Renal cortical epithelial cell (primary cell): Measurements from ENCODE around the gene AHSG. TPM values are rescaled to one million over a fixed set of nuclear protein-coding genes. Genes with fewer than 3 reads are reported as not detected.

Experiments
- DNase-seq: peaks from one replicate; pipeline ENCODE4 v3.0.0-alpha.2; 2011; ENCODE audit warnings: low read depth
- total RNA-seq: library from RNA; depleted of rRNA; stranded (reverse); fragments of >200 nt; gene quantifications from 2 replicates; pipeline ENCODE4 v1.2.3, GENCODE V29; 2014

The AHSG gene
- total RNA-seq, 1 donor from 2014 or later, result not detected

DNA sequence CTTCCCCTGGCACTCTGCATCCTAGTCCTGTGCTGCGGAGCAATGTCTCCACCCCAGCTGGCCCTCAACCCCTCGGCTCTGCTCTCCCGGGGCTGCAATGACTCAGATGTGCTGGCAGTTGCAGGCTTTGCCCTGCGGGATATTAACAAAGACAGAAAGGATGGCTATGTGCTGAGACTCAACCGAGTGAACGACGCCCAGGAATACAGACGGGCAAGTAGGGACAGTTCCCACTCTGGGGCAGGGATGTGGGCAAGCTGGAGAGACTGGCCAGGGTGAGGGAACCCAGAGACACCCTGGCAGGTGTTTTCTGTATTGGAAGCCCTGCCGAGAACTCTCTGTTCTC is 27.6 kb downstream of the AHSG start:
- DNase-seq, result peak; percentile 23

DNA sequence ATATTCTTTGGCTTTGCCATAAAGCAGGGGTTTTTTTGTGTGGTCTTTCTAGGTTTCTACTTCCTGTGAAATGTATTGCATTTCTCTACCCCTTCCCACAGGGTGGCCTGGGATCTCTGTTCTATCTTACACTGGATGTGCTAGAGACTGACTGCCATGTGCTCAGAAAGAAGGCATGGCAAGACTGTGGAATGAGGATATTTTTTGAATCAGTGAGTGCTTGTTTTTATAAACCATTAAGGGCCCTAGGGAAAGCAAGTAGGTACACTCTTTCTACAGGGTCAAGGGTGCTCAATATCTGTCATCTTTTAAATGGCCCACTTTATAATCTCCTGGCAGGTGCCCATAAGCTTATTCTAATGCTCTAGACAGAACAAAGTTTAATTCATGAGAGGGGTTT is 28.1 kb downstream of the AHSG start:
- no peak for DNase-seq

DNA sequence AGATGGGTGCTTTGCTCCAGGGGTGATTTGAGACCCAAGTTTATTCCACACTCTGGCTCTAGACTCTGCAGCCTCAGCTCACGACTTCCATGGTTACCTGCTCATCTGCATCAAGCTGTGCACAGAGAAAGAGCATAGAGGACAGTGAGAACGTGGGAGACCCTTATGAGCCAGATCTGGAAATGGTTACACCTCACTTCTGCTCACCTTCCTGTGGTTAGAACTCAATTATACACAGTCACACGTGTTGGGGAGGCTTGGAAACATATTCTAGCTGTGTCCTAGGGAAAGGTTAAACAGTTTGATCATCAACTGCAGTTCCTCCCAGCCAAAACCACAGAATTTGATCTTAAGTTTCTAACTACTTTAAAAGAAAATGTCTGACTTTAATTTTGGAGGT is 29.2 kb downstream of the AHSG start:
- DNase-seq, result no peak

DNA sequence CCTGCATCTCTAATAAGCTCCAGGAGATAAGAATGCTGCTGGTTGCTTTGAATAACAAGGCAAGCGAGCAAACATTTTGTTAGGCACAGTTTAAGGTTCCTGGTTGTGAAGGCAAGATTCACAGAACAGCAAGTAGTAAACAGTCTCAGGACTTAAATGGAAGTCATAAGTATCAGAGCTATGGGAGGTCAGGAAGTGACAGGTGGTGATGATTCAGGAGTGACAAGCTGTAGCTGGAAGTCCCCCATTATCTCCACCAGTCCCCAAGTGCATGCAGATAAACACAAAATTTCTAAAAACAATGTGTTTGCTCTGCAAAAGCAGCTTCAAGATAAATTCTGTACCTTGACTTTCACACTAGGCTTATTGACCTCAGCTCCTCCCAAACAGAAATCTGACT is 30.6 kb downstream of the AHSG start:
- DNase-seq, result no peak

DNA sequence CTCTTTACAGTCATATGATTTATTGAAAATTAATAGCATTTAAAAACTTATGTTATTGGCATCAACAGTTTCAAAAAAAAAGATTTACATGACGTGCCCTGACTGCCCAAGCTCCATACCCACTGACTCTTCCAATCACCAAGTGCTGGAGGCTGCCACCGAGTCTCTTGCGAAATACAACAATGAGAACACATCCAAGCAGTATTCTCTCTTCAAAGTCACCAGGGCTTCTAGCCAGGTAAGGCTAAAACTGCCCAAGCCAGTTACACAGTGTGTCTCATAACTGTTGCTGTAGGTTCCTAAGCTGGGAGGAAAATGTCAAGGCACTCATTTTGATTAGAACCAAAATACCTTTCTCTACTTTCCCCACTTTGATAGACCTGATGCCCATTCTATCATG is 31.8 kb downstream of the AHSG start:
- no peak for DNase-seq

GRCh38 chr3:186646106-186646505 is 33.2 kb downstream of the AHSG start:
- no peak for DNase-seq

DNA sequence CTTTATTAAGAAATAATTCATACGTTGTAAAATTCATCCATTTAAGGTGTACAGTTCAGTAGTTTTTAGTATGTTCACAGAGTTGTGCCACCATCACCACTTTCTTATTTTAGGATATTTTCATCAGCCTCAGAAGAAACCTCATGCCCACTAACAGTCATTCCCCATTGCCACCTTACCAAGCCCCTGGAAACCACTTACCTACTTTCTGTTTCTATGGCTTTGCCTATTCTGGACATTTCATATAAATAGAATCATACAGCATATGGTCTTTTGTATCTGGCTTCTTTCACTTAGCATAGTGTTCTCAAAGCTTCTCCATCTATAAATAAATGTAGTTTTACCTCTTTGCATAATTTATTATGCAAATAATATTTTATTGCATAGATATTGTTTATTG is 34.0 kb downstream of the AHSG start:
- DNase-seq, result no peak

- no peak for DNase-seq
These were observed 36.0 kb downstream of the AHSG start for GRCh38 chr3:186648851-186649250.

GRCh38 chr3:186651678-186652215 is 38.9 kb downstream of the AHSG start:
- DNase-seq, result no peak

DNA sequence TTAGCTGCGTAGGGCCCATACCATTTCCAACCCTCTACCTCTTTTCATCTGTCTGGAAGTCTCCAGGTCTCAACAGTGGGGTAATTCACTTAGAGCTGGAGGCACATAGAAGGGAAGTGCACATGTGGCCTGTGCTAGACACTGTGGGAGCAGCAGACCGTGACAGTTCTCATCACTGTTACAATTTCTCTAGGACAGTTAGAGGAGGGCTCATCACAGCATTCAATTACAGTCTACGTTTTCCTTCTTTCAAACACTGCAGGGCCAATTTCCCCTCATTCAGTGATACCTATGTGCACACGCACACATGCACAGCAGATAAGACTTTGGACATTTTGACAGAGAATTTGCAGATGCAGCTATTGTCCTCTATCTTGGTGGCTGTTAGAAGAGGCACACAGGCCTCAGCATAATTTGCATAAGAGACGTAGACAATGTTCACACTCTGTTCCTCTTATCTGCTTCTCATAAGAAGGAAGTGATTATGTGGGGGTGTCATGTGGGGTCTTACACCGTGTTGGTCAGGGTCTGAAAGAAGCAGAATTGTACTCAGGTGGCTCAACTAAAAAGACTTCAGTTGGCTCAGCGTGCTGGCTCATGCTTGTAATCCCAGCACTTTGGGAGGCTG is 40.3 kb downstream of the AHSG start:
- no peak for DNase-seq

DNA sequence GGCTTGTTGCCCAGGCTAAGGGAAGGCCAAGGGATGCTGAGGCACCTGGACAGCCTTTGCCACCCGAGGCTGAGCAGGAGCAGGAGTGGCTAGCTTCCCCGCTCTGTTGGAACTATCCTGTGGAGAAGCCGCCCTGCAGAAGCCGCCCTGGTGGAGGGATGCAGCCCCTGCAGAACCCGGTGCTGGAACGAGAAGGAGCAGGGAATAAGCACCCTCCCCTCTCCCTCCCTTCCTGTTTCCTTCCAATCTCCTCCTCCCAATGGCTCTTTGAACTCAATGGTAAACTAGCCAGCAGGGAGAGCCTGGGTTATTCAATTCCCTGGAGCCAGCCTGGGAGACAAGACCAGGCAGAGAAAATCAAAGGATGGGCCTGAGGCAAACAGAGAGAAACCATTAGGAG is 41.1 kb downstream of the AHSG start:
- no peak for DNase-seq

- DNase-seq, result peak; percentile 18
These were observed 50.7 kb downstream of the AHSG start for GRCh38 chr3:186663361-186664118.

DNA sequence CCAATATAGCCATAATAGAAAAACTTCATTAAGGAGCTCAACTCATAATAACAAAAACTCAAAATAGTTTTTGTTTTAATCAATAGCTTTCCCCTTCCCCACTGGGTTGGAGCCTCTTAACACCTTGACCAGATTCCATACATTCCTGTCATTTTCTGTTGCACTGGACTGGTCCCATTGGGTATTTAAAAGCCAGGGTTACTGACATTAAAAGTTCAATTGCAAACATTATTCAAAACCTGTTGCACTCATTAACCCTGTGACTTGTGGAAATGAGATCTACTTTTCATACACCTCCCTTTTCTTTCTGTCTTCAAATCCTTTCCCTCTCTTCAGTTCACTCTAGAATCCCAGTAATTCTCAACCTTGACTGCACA is 51.2 kb downstream of the AHSG start:
- DNase-seq, result peak; percentile 51

DNA sequence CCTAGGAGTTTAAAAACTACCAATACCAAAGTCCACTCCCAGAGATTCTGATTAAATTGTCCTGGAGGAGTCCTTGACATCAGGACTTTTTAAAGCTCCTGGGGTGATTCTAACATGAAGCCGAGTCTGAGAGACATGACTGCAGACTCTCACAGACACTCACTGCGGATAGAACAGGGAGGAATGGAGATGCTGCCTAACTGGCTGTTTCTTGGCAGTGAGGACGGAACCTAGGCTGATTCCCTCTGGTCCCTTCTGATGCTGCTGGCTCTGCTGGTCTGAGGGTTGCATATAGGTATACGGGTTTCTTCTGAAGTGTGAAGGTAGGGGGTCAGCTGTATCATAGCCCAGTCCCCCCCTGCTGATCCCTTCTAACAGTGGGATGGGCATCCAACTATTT is 51.6 kb downstream of the AHSG start:
- DNase-seq, result no peak

DNA sequence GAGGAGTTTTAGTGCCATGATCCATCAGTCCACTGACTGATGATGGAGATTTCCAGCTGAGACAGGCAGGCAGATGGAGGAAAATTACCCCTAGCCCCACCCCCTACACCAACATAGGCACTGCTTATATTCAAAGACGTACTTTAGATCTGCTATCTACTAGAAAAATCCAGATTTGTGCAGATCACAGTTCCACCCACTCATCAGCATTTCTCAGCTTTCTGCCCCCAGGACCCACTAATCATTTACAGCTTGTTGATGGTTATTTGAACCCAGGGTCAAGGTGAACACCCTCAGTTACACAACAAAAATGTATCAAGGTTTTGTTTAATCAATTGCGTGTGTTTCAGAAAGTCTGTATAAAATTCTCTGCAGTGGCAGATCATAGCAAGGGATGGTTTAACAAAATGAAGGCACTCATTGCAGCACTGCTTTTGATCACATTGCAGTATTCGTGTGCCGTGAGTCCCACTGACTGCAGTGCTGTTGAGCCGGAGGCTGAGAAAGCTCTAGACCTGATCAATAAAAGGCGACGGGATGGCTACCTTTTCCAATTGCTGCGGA is 52.8 kb downstream of the AHSG start, which contains the start of gene HRG:
TSS of gene HRG (plus strand) at position 390 of the 564 bp plus-strand sequence. CDS start at position 408, 18 bp downstream.
- peak; percentile 70 for DNase-seq

- DNase-seq, result no peak
These were observed 55.6 kb downstream of the AHSG start for GRCh38 chr3:186668426-186668825.

DNA sequence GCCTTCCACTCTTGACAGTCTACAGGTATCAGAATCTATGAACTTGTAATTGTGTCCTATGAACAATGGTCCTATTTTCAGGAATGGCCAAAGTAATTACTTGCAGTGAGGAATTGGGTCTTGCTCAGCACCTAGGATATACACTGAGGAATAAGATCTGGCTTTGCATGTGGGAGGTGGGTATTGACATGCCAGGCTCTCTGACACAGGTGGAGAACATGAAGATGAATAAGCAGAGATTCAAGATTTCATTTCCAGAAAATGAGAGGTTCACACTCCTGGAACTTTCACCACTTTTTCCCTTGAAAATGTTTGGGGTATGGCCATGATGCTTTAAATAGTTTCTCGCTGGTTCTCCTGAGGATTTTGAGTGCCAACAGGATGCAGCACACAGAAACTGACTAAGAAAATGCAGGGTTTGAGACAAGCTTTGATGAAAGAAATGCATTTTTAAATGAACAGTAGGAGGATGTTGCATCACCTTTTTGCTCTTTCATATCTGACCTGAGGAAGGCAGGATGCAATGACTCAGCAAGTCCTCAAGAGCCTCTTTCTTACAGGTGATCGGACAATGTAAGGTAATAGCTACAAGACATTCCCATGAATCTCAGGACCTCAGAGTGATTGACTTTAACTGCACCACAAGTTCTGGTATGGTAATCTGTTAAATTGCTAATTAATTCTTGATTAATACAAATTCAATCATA is 56.7 kb downstream of the AHSG start:
- peak; percentile 34 for DNase-seq

GRCh38 chr3:186670155-186670554 is 57.3 kb downstream of the AHSG start:
- no peak for DNase-seq
